PC-9 (cell line): ENCODE measurements around the gene NMNAT2. TPM values are rescaled to one million over a fixed set of nuclear protein-coding genes. Genes with fewer than 3 reads are reported as not detected.
A peak's percentile ranks its signal among the peaks of the same experiment; 100 is the strongest.

Experiments used
- BruUV-seq: library from RNA; stranded (reverse); fragments of 400-500 nt; replicated peaks from 2 replicates; lab custom pipeline; 2021; lab: Mats Ljungman, UMichigan
- CTCF ChIA-PET: fragments of 300-600 bp; sonication (Branson Sonifier 250); formaldehyde crosslinking; loops from one replicate; lab custom pipeline; 2022; ENCODE audit warnings: antibody characterized with exemption; lab: Charles Lee
- POLR2A ChIA-PET: fragments of 300-600 bp; sonication (Branson Sonifier 250); formaldehyde crosslinking; loops from one replicate; lab custom pipeline; 2022; ENCODE audit warnings: antibody characterized with exemption; ENCODE audit not compliant: unreplicated experiment; lab: Charles Lee
- DNase-seq, 2 experiments: peaks; one replicate each; pipeline versions ENCODE4 v3.0.0 to v3.0.0-alpha.2; 2015 to 2022; ENCODE audit warnings: mixed read lengths in 1 of 2
- H2AFZ ChIP-seq: fragments of 200-600 bp; sonication (generic); 2 replicates; pipeline ENCODE4 v1.8.1; 2017; ENCODE audit warnings: antibody characterized with exemption
- H3F3A ChIP-seq: fragments of 200-600 bp; sonication (generic); 2 replicates; pipeline ENCODE4 v1.8.1; 2017; ENCODE audit warnings: antibody characterized with exemption, mild to moderate bottlenecking, low read depth; ENCODE audit not compliant: insufficient read depth
- H3K27ac ChIP-seq: fragments of 200-600 bp; sonication (generic); 2 replicates; pipeline ENCODE4 v1.6.1; 2016; ENCODE audit warnings: mixed run types
- H3K27me3 ChIP-seq: fragments of 200-600 bp; sonication (generic); 2 replicates; pipeline ENCODE4 v1.6.1; 2016; ENCODE audit warnings: low read depth, mixed run types; ENCODE audit not compliant: insufficient read depth
- H3K36me3 ChIP-seq: fragments of 200-600 bp; sonication (generic); 2 replicates; pipeline ENCODE4 v1.6.1; 2016; ENCODE audit warnings: low read depth, mixed run types
- H3K4me1 ChIP-seq: fragments of 200-600 bp; sonication (generic); replicated peaks from 2 replicates; pipeline ENCODE4 v1.6.1; 2016; ENCODE audit warnings: mixed run types; ENCODE audit not compliant: insufficient read depth
- H3K4me2 ChIP-seq: fragments of 200-600 bp; sonication (generic); 2 replicates; pipeline ENCODE4 v1.6.1; 2017; ENCODE audit warnings: mixed run types
- H3K4me3 ChIP-seq: fragments of 200-600 bp; sonication (generic); 2 replicates; pipeline ENCODE4 v1.6.1; 2016; ENCODE audit warnings: mixed run types
- H3K79me2 ChIP-seq: fragments of 200-600 bp; sonication (generic); 2 replicates; pipeline ENCODE4 v1.6.1; 2017; ENCODE audit warnings: low read depth, mixed run types
- H3K9me2 ChIP-seq: fragments of 200-600 bp; sonication (generic); 2 replicates; pipeline ENCODE4 v1.8.1; 2017; ENCODE audit warnings: mild to moderate bottlenecking; ENCODE audit not compliant: insufficient read depth
- H3K9me3 ChIP-seq: fragments of 200-600 bp; sonication (generic); 2 replicates; pipeline ENCODE4 v1.8.1; 2016; ENCODE audit warnings: low read depth; ENCODE audit not compliant: insufficient read depth
- H4K20me1 ChIP-seq: fragments of 200-600 bp; sonication (generic); 2 replicates; pipeline ENCODE4 v1.8.1; 2017; ENCODE audit not compliant: insufficient read depth
- EZH2 ChIP-seq: fragments of 200-600 bp; sonication (generic); IDR thresholded peaks from 2 replicates; pipeline ENCODE4 v1.8.0; 2017; ENCODE audit warnings: antibody characterized with exemption, low read depth
- intact Hi-C: fragments of 100-400 bp; cut with micrococcal nuclease; formaldehyde crosslinking; loops from one replicate; pipeline ENCODE4 v1.10.0; 2022; ENCODE audit not compliant: unreplicated experiment
- total RNA-seq: library from RNA; stranded (reverse); gene quantifications from 2 replicates; pipeline ENCODE4 v1.2.3, GENCODE V29; 2021
- TF ChIP-seq, protein P1 (sequence below): fragments of 200-600 bp; sonication (generic); conservative IDR thresholded peaks from 2 replicates; pipeline ENCODE4 v1.6.1; 2017; ENCODE audit warnings: mixed run types, antibody characterized with exemption, mild to moderate bottlenecking, moderate library complexity

Gene NMNAT2
- total RNA-seq, 1 experiment from 2014 or later = 29.2 TPM

DNA sequence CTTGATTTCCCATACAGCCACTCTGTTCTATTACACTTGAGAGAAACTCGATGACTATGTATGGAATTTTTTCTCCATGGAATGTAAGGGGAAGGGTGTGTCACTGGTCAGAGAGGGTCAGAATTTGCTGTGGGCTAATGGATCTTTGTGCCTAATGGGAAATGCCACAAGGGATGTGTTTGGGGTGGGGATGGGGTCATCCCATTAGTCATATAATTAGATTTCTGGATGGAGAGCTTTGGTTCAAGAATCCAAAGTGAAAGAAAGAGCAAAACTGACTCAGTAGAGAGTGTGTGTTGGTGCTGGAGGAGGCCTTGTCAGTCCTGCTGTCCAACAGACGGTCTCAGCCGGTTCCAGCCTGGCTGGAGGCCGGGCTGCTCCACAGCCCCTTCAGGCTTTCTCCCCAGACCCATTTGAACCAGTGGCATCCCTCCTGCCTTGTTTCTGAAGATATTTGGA lies 145.8 kb downstream of the NMNAT2 start:
- intact Hi-C loops = loop anchor here (2.0 to 10.0 kb wide), 3 partner anchors 108 to 1188 kb away; no protein-coding TSS in a partner anchor
- Histone ChIP-seq H3K27ac (peak overlapping the region; percentile 92), H3K79me2 (no peaks in the 10 kb centered on the region), H4K20me1 (no peaks in the 10 kb centered on the region), H3K4me1 (peaks cover 47% of the 10 kb centered on the region), H3K4me3 (no peak overlapping the region), H2AFZ (no peak overlapping the region), H3F3A (peaks cover 38% of the 10 kb centered on the region), H3K27me3 (no peaks in the 10 kb centered on the region), H3K36me3 (no peaks in the 10 kb centered on the region), H3K9me2 (no peaks in the 10 kb centered on the region), H3K9me3 (no peaks in the 10 kb centered on the region), H3K4me2 (peak overlapping the region; percentile 55)
- BruUV-seq = no TSS peak
- ChIA-PET CTCF (no interaction called here), POLR2A (interaction anchor here (0.5 kb wide), 1 partner anchor 51 kb away, joined by 11 read pairs; no protein-coding TSS in a partner anchor)
- TF ChIP-seq EZH2 = no peak
- TF ChIP-seq, protein P1, sequence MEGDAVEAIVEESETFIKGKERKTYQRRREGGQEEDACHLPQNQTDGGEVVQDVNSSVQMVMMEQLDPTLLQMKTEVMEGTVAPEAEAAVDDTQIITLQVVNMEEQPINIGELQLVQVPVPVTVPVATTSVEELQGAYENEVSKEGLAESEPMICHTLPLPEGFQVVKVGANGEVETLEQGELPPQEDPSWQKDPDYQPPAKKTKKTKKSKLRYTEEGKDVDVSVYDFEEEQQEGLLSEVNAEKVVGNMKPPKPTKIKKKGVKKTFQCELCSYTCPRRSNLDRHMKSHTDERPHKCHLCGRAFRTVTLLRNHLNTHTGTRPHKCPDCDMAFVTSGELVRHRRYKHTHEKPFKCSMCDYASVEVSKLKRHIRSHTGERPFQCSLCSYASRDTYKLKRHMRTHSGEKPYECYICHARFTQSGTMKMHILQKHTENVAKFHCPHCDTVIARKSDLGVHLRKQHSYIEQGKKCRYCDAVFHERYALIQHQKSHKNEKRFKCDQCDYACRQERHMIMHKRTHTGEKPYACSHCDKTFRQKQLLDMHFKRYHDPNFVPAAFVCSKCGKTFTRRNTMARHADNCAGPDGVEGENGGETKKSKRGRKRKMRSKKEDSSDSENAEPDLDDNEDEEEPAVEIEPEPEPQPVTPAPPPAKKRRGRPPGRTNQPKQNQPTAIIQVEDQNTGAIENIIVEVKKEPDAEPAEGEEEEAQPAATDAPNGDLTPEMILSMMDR = no peak
- peak; percentile 61 to 85 for DNase-seq

DNA sequence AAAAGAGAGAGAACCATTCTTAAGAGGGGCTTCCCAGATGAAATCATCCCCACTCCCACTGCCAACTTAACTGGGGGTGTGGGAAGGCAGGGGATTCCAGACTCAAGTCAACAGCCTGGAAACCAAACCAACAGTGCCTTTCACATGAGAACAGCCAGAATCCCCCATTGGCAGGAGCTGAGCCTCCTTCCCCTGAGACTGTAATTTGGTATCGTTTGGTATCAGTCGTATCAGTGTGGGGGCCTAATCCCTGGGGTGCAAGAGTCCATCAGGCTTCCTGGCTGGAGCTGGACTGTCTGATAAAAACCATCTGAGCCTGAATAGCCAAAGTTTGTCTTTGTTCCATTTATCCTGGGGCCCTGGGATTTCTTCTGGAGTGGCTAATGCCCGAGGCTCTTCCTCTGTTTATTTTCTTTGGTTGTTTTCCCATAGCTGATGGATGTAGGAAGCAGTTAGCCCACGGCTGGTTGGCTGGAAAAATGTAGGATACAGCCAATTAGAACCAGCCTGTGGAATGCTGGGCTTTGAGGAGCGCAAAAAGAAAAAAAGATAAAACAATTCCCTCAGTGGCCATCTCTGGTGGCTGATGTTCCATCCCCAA lies 147.5 kb downstream of the NMNAT2 start:
- no peak for TF ChIP-seq EZH2
- TF ChIP-seq, protein P1 = no peak
- ChIA-PET CTCF (no interaction called here), POLR2A (interaction anchor here (0.7 kb wide), 1 partner anchor 75 kb away, joined by 3 read pairs; no protein-coding TSS in a partner anchor)
- Histone ChIP-seq H3K4me1 (peaks cover 34% of the 10 kb centered on the region), H3K27ac (no peak overlapping the region), H4K20me1 (no peaks in the 10 kb centered on the region), H3K4me3 (no peak overlapping the region), H3K9me3 (no peaks in the 10 kb centered on the region), H3K79me2 (no peaks in the 10 kb centered on the region), H3F3A (peaks cover 26% of the 10 kb centered on the region), H3K4me2 (no peak overlapping the region), H3K36me3 (no peaks in the 10 kb centered on the region), H3K27me3 (no peaks in the 10 kb centered on the region), H3K9me2 (no peaks in the 10 kb centered on the region), H2AFZ (no peak overlapping the region)
- intact Hi-C loops = loop anchor here (10.0 kb wide), 1 partner anchor 1186 kb away; no protein-coding TSS in a partner anchor
- BruUV-seq = no TSS peak
- no peak for DNase-seq

DNA sequence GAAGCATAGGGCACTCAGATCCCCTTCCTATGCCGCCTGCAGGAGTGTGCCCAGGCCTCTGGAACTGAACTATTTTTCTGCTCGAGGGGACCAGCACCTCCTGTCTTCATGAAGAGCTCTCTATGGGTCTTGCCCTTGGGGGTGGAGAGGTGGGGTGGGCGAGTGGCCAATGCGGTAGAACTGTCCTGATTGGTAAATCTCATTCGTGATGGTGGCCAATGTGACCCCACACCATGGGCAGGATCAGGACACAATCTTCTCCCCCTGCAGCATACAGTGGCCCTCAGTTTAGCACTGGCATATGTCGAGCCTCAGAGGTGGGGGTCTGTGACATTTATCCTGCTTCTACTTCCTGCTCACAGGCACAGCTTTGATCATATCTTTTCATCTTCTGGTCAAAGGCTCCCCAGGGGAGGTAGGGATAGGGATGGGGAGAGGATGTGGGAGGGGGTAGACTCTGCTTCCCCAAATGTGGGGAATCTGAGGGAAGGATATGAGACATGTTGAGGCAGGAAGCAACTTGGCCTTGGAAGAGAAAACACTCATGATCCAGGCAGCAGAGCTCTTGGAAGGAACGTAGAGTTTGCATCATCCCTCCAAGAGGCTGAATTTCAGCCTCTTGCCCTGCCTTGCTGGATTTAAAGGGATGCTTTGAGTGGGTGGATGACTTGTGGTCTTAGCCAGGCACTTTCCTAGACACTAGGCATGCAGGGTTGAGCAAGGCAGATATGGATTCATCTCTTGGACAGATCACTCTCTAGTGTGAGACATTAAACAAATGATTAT lies 150.3 kb downstream of the NMNAT2 start:
- H4K20me1 ChIP-seq = no peaks in the 10 kb centered on the region
- no peak overlapping the region for H2AFZ ChIP-seq
- no peak overlapping the region for H3K4me2 ChIP-seq
- H3K9me2 ChIP-seq = no peaks in the 10 kb centered on the region
- CTCF ChIA-PET = no interaction called here
- H3K79me2 ChIP-seq = no peaks in the 10 kb centered on the region
- no peak for TF ChIP-seq EZH2
- TF ChIP-seq, protein P1 = no peak
- H3K36me3 ChIP-seq = no peaks in the 10 kb centered on the region
- BruUV-seq = no TSS peak
- 0 out of 2 replicates have a peak overlapping the region, but pooled peaks have one; percentile 10 for H3K27ac ChIP-seq
- no peaks in the 10 kb centered on the region for H3K27me3 ChIP-seq
- H3K4me1 ChIP-seq = peaks cover 21% of the 10 kb centered on the region
- no peak for DNase-seq
- no peak overlapping the region for H3K4me3 ChIP-seq
- no peaks in the 10 kb centered on the region for H3K9me3 ChIP-seq
- POLR2A ChIA-PET = interaction anchor here (0.6 kb wide), 1 partner anchor 295 kb away, joined by 7 read pairs; no protein-coding TSS in a partner anchor
- H3F3A ChIP-seq = peaks cover 21% of the 10 kb centered on the region
- intact Hi-C loops = no loop called here
